ENCODE results near the gene ILKAP. TPM values are rescaled to one million over a fixed set of nuclear protein-coding genes. Genes with fewer than 3 reads are reported as not detected.
A peak's percentile ranks its signal among the peaks of the same experiment; 100 is the strongest.

Gene ILKAP
- total RNA-seq, 2 donors from 2014 or later, result 27.8 to 50.3 TPM

DNA sequence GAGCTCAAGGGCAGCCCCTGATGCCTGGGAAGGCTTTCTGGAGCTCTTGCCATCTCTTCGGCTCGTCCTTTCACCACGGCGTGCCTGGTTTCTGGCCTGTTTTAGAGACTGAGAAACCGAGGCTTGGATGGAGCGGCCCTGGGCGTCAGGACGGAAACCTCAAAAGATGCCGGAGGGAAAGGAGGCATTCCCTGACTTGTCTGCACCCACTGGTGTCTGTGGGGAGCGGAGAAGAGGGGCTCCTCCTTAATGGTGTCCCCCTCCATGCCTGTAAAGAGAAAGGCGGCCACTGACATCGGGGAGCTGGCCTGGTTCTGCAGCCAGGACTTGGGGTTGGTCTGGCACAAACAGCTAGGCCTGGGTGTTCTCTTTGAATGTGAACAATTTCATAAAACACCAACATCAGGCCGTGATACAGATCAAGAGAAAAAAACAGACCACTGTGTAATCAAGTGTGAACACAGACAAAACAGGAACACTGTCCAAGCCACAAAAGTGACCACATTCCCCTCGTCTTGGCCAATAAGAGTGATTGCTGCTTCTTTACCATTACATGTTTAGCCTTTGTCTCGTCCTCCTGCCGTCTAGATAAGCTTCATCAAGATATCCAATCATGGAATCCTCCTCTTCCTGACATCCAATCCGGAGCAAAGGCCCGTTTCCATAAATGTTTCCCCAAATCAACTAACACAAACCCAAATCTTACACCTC is 633 bp upstream of the ILKAP start:
- H3K9me3 ChIP-seq, result no peaks in the 10 kb centered on the region
- peak overlapping the region; percentile 34 for H3K27ac ChIP-seq
- no peak for DNase-seq
- peak overlapping the region; percentile 65 for H3K4me3 ChIP-seq
- peak overlapping the region; percentile 62 to 78 for H3K9ac ChIP-seq (ENCODE audit: low read depth in 2 of 2, low read length in 2 of 2)
- intact Hi-C loops (cut with DNase I), result no loop called here
- TF ChIP-seq, protein P1, sequence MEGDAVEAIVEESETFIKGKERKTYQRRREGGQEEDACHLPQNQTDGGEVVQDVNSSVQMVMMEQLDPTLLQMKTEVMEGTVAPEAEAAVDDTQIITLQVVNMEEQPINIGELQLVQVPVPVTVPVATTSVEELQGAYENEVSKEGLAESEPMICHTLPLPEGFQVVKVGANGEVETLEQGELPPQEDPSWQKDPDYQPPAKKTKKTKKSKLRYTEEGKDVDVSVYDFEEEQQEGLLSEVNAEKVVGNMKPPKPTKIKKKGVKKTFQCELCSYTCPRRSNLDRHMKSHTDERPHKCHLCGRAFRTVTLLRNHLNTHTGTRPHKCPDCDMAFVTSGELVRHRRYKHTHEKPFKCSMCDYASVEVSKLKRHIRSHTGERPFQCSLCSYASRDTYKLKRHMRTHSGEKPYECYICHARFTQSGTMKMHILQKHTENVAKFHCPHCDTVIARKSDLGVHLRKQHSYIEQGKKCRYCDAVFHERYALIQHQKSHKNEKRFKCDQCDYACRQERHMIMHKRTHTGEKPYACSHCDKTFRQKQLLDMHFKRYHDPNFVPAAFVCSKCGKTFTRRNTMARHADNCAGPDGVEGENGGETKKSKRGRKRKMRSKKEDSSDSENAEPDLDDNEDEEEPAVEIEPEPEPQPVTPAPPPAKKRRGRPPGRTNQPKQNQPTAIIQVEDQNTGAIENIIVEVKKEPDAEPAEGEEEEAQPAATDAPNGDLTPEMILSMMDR (IDR thresholded peaks at IDR 0.05), result no peak
- no peaks in the 10 kb centered on the region for H3K36me3 ChIP-seq
- H3K27me3 ChIP-seq, result no peaks in the 10 kb centered on the region
- H3K4me1 ChIP-seq, result peaks cover 9% of the 10 kb centered on the region

DNA sequence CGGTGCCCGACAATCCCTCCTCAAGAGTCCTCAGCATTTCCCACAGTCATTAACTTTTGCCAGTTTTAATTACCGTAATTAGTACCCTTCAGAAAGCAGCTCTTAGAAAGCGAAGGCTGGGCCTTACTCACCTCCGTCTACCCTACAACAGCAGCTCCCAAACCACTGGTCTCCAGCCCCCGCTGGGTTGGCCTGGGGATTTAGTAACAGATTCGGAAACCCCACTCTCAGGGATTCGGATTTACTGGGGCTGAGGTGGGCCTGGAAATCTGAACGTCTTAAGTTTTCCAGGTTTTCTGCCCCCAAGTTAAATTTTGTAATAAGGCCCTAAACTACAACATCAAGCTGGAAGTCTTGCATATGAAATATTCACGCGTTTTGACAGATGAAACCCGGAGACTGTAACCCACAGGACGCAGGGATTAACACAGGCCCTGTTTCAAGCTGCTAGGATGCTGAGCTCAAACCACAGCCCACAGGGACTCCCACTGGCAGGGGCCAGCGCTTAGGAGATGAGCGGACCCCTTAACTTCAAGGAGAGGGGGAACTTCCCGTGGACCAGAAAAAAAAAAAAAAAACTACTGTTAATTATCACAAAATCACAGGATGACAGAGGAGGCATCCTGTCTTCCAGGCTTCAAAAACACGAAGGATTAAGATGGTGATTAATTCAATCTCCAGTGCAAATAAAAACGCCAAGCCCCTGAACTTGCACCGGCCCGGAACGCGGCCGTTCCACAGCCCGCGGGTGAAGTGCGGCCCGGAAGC is 985 bp downstream of the ILKAP start:
- intact Hi-C loops (cut with DNase I), result no loop called here
- H3K9ac ChIP-seq (ENCODE audit: low read depth in 2 of 2, low read length in 2 of 2), result peak overlapping the region; percentile 74 to 99
- TF ChIP-seq, protein P1 (IDR thresholded peaks at IDR 0.05), result no peak
- H3K9me3 ChIP-seq, result no peaks in the 10 kb centered on the region
- H3K4me1 ChIP-seq, result peaks cover 9% of the 10 kb centered on the region
- no peaks in the 10 kb centered on the region for H3K27me3 ChIP-seq
- no peaks in the 10 kb centered on the region for H3K36me3 ChIP-seq
- DNase-seq, result peak; percentile 22
- H3K4me3 ChIP-seq, result peak overlapping the region; percentile 65
- H3K27ac ChIP-seq, result peak overlapping the region; percentile 80

DNA sequence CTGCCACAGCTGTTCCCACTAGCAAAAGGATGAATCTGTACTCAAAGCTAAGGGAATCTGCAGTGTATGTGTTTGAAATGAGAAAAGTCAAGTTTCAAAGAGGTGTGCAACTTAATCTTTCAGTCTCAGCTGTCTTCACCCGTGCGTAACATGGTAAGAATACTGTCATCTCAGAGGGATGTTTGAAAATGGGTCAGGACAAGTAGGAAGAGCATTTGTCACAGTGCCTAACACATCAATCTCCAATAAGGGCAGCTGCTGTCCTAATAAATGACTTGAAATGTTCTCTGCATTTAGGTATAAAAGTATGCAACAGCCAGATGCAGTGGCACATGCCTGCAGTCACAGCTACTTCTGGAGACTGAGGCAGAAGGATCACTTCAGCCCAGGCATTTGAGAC is 13.1 kb downstream of the ILKAP start:
- no peak for DNase-seq
- peaks cover 13% of the 10 kb centered on the region for H3K36me3 ChIP-seq
- H3K27ac ChIP-seq, result no peak overlapping the region
- no peaks in the 10 kb centered on the region for H3K9me3 ChIP-seq
- no peaks in the 10 kb centered on the region for H3K27me3 ChIP-seq
- intact Hi-C loops (cut with DNase I), result no loop called here
- no peaks in the 10 kb centered on the region for H3K4me1 ChIP-seq
- no peak overlapping the region for H3K9ac ChIP-seq (ENCODE audit: low read depth in 2 of 2, low read length in 2 of 2)
- H3K4me3 ChIP-seq, result no peak overlapping the region
- TF ChIP-seq, protein P1 (IDR thresholded peaks at IDR 0.05), result no peak

DNA sequence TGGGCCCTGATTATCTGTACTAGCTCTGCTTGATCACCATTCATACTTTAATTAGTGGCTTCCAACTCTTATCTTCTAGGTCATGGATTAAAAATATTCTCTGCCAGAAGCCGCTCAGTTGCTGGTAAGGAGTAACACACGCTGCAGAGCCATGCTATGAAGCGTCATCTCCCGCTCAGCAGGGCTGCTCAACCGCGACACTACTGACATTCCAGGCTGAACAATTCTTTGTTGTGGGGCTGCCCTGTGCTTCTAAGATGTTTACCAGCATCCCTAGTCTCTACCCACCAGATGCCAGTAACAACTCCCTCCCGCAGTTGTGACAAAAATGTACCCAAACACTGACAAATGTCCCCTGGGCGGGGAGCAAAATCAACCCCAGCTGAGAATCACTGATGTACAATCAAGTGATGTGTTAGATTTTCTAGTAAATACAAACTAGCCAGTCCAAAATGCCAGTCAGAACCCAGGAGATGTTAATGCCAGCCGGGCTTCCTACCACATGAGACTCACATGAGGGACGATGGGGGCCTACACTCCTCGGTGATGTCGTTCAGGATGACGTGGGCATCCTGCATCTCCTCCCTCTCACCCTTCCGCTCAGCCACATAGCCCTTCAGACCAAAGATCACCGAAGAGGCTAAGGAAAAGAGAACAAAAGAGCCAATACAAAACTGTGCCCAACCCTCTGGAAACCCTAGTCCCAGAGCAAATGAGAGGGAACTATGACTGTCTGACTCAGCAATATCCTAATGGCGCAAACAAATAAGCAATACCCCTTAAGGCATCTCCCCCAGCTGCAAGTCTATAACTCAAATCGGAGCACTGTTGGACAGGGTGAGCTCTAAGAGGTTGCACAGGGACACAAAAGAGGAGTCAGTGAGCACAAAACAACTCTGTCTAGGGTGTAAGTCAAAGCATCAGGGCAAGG is 15.6 kb downstream of the ILKAP start:
- no peaks in the 10 kb centered on the region for H3K9me3 ChIP-seq
- H3K27me3 ChIP-seq, result no peaks in the 10 kb centered on the region
- intact Hi-C loops (cut with DNase I), result no loop called here
- no peak overlapping the region for H3K9ac ChIP-seq (ENCODE audit: low read depth in 2 of 2, low read length in 2 of 2)
- H3K4me1 ChIP-seq, result no peaks in the 10 kb centered on the region
- no peak overlapping the region for H3K27ac ChIP-seq
- DNase-seq, result no peak
- H3K4me3 ChIP-seq, result no peak overlapping the region
- peaks cover 27% of the 10 kb centered on the region for H3K36me3 ChIP-seq
- TF ChIP-seq, protein P1 (IDR thresholded peaks at IDR 0.05), result no peak

DNA sequence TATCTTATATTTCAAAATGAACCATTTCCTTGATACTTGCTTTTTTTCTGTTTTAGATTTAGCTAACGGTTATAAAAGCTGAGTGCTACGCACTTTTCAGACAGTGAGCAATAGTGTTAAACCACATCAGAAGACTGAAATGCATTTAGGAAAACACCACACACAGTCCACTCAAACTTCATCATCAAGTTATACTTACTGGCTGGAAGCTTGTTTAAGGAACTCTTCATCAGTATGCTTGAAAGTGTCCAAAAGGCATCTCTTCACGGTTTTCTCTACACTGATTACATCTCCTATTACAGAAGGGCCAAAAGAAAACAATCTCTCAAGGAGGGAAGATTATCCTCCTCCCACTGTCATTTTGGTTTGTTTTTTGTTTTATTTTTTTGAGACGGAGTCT is 19.7 kb downstream of the ILKAP start:
- Histone ChIP-seq H3K27me3 (no peaks in the 10 kb centered on the region), H3K36me3 (peaks cover 27% of the 10 kb centered on the region), H3K4me3 (no peak overlapping the region), H3K4me1 (no peaks in the 10 kb centered on the region), H3K9ac (ENCODE audit: low read depth in 2 of 2, low read length in 2 of 2) (no peak overlapping the region), H3K9me3 (no peaks in the 10 kb centered on the region), H3K27ac (no peak overlapping the region)
- DNase-seq, result no peak
- TF ChIP-seq, protein P1 (IDR thresholded peaks at IDR 0.05), result no peak
- intact Hi-C loops (cut with DNase I), result no loop called here

Data from colonic mucosa (tissue), 4 donors.